Astrocyte (in vitro differentiated cells and primary cell): ENCODE measurements around the gene KRT7.

ENCODE experiments used
- EZH2 ChIP-seq: IDR thresholded peaks from 2 replicates; pipeline ENCODE4 v1.6.1; 2012; ENCODE audit warnings: mild to moderate bottlenecking, low read length, inconsistent platforms; ENCODE audit not compliant: insufficient read depth
- TF ChIP-seq, protein P1 (sequence below): IDR thresholded peaks from 2 replicates; pipeline ENCODE4 v1.5.1; 2011; ENCODE audit warnings: low read depth, mild to moderate bottlenecking, inconsistent platforms, low read length, moderate library complexity; ENCODE audit not compliant: insufficient read depth

DNA sequence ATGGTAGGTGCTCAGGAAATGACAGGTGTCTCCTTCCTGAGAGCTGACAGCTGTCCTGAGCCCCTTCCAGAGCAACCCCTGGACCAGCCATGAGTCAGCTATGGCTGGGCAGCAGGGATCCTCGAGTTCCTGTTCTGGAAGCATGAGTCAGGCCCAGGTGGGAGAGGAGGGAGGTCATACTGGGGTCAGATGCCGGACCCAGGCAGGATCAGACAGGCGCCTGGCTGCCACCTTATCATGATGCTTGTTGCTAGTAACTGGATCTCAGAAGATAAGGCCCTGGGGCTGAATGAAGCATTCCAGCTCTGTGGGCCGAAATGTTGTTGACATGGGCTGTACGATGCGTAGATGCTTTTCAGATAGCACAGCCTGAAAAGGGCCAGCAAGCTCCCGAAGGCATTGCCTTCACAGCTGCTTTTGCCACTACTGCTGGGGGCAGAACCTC, 17.4 kb upstream of the KRT7 start:
- TF ChIP-seq, protein P1, sequence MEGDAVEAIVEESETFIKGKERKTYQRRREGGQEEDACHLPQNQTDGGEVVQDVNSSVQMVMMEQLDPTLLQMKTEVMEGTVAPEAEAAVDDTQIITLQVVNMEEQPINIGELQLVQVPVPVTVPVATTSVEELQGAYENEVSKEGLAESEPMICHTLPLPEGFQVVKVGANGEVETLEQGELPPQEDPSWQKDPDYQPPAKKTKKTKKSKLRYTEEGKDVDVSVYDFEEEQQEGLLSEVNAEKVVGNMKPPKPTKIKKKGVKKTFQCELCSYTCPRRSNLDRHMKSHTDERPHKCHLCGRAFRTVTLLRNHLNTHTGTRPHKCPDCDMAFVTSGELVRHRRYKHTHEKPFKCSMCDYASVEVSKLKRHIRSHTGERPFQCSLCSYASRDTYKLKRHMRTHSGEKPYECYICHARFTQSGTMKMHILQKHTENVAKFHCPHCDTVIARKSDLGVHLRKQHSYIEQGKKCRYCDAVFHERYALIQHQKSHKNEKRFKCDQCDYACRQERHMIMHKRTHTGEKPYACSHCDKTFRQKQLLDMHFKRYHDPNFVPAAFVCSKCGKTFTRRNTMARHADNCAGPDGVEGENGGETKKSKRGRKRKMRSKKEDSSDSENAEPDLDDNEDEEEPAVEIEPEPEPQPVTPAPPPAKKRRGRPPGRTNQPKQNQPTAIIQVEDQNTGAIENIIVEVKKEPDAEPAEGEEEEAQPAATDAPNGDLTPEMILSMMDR: no peak
- no peak for TF ChIP-seq EZH2
